ENCODE results near the gene SHQ1. TPM values are rescaled to one million over a fixed set of nuclear protein-coding genes. Genes with fewer than 3 reads are reported as not detected.

The SHQ1 gene
- 10 to 100 TPM; 22.2 to 22.8 TPM for total RNA-seq

DNA sequence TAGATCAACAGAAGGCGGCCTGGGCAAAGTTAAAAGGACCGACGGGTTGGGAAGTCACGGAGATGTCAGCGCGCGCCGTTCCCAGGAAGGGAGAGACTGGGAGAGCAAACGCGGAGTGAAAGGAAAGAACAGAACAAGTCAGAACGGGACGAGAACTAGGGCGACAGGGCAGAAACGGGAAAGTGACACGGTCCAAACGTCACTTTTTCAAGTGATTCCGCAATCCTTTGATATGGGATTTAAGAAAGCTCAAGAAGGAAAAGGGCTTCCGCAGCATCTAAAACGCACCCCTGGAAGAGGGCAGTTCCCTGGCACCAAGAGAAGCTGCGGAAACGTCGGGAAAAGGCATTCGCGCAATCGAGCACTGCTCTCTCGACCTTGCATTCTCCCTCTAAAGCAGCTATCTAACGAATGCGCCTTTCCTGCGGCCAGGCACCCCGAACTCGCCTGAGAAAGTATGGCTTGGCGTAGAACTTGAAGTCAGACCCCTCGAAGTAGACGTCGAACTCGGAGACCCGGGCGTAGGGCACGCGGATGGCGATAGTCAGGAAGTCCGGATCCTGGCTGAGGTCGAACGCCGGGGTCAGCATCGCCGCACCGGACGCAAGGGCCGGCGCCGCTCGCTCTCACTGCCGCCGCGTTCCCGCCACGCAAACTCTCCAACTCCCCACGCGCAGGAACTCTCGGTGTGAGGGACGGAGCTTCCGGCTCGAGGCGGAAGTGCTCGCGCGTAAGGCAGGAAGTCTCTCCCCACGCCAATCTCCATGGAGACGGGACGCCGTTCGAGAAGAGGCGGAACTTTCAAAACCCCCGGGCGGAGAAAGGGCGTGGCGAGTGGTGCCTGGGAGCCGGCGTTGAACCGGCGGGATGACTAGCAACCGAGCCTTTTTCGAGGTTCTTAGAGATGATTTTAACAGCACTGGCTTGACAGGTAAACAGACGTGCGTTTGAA, at the start of gene SHQ1:
SHQ1 (minus strand) TSS at position 695 of the 952 bp plus-strand sequence; CDS start at position 590, 105 bp downstream.
- peak within 1 kb of the TSS; percentile 92 for H3K4me3 Mint-ChIP-seq
- POLR2A ChIA-PET, result interaction anchor here (0.5 to 1.3 kb wide), 3 partner anchors 149 to 1124 kb away, joined by 3 to 6 read pairs (median 3); partner anchors contain the start of gene PPP4R2
- peaks cover 8% of the 10 kb centered on the region for H3K36me3 Mint-ChIP-seq
- ATAC-seq (ENCODE audit: low read depth) (peak; percentile 93), DNase-seq (peak; percentile 91)
- H3K27ac Mint-ChIP-seq, result peak within 1 kb of the TSS; percentile 74
- H3K9me3 Mint-ChIP-seq, result no peaks in the 10 kb centered on the region
- no peaks in the 10 kb centered on the region for H3K27me3 Mint-ChIP-seq
- H3K4me1 Mint-ChIP-seq, result peaks cover 30% of the 10 kb centered on the region

DNA sequence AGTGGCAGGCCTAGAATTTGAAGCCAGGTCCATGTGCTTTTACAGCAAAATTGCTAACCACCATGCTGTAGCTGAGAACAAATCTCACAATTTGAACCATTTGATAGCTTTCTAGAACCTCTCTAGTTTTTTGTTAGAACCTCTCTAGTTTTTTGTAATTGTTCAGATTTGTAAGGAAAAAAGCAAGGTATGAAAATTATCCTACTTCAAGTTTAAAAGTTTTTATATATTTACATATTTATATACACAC, 49.4 kb upstream of the SHQ1 start:
- Mint-ChIP-seq H3K4me3 (no peak overlapping the region), H3K27ac (no peak overlapping the region), H3K36me3 (no peaks in the 10 kb centered on the region), H3K27me3 (peaks cover 13% of the 10 kb centered on the region), H3K4me1 (no peaks in the 10 kb centered on the region), H3K9me3 (no peaks in the 10 kb centered on the region)
- no peak for DNase-seq
- POLR2A ChIA-PET, result no interaction called here
- ATAC-seq (ENCODE audit: low read depth), result no peak

DNA sequence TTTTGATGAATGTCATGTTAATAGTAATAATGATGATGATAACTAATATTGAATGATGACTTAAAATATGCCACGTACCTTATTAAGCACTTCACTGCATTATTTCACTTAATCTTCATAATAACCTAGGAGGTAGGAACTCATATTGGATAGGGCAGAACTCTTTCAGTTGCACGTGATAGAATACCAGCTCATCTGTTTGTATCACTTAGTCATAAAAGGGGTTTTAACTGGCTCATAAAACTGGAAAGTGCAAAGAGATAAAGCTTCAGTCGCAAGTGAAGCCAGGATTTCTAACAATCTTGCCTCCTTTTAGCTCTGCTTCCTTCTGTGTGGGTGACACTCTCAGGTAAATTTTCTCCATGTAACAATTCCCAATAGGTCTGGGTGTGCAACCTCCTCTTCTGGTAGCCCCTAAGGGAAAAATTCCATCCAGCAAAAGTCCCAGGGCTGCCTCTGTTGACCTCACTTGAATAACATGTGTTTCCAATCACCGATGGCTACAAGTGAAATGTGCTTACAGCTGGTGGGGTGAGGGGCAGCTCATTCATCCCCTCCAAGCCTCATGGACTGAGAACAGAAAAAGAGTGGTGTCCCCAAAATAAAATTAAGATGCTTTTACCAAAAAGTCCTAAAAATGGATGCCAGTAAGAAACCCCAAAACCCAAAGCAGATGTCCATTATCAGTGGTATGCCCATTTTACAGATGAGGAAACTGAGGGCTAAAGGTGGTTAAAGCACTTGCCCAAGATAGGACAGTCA, 48.9 kb upstream of the SHQ1 start:
- Mint-ChIP-seq H3K4me1 (no peaks in the 10 kb centered on the region), H3K36me3 (no peaks in the 10 kb centered on the region), H3K27ac (no peak overlapping the region), H3K27me3 (peaks cover 18% of the 10 kb centered on the region), H3K9me3 (no peaks in the 10 kb centered on the region), H3K4me3 (no peak overlapping the region)
- DNase-seq (no peak), ATAC-seq (ENCODE audit: low read depth) (no peak)
- POLR2A ChIA-PET, result no interaction called here

DNA sequence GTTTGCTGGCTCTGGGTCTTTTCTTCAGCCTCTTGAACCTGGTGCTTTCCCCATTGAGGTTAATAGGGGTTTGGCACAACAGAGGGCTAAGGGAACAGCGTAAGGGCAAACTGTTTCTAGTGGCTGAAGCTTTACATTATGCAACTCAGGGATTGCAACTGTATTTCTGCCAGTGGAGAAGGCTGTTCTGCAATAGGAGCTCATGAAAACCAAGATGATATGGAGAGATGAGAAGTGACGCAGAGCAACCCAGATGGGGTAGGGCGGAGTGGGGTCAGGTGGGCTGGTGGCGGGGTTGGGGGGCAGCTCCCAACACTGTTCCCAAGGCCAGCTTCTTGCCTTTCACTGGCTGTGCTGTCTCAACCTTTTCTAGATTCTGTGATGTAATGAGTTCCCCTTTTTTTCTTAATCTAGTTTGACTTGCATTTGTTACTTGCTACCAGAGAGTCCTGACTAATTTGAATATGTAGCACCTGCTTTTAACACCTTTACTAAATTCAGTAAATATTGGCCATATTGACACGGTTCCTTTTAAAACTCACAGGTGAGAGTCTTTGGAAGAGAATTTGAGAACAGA, 46.8 kb upstream of the SHQ1 start:
- Mint-ChIP-seq H3K9me3 (no peaks in the 10 kb centered on the region), H3K27ac (no peak overlapping the region)

DNA sequence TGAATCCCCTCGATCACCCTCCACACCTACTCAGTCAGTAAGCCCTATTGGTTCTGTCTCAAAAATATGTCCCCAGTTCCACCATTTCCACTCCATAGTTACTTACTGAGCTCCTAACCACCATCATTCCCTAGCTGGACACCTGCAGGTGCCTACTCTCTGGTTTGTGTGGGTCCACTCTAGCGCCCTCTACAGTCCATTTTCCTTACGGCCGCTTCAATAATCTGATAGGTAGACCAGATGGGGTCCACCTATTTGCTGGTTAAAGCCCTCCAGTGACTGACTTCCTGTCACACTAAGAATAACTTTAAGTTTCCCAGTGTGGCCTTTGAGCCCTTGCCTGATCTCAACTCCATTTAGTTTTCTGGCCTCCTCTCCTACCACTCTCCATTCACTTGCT, 44.6 kb upstream of the SHQ1 start:
- peaks cover 45% of the 10 kb centered on the region for H3K27me3 Mint-ChIP-seq
- H3K27ac Mint-ChIP-seq, result no peak overlapping the region
- ATAC-seq (ENCODE audit: low read depth), result no peak
- DNase-seq, result no peak
- POLR2A ChIA-PET, result no interaction called here
- no peak overlapping the region for H3K4me3 Mint-ChIP-seq
- H3K4me1 Mint-ChIP-seq, result peaks cover 6% of the 10 kb centered on the region
- H3K36me3 Mint-ChIP-seq, result no peaks in the 10 kb centered on the region
- H3K9me3 Mint-ChIP-seq, result no peaks in the 10 kb centered on the region

More for the DNA sequence above, 46.8 kb upstream of the SHQ1 start:
- H3K4me1 Mint-ChIP-seq, result no peaks in the 10 kb centered on the region
- POLR2A ChIA-PET, result no interaction called here
- H3K27me3 Mint-ChIP-seq, result peaks cover 35% of the 10 kb centered on the region
- DNase-seq (no peak), ATAC-seq (ENCODE audit: low read depth) (no peak)
- no peak overlapping the region for H3K4me3 Mint-ChIP-seq
- no peaks in the 10 kb centered on the region for H3K36me3 Mint-ChIP-seq

DNA sequence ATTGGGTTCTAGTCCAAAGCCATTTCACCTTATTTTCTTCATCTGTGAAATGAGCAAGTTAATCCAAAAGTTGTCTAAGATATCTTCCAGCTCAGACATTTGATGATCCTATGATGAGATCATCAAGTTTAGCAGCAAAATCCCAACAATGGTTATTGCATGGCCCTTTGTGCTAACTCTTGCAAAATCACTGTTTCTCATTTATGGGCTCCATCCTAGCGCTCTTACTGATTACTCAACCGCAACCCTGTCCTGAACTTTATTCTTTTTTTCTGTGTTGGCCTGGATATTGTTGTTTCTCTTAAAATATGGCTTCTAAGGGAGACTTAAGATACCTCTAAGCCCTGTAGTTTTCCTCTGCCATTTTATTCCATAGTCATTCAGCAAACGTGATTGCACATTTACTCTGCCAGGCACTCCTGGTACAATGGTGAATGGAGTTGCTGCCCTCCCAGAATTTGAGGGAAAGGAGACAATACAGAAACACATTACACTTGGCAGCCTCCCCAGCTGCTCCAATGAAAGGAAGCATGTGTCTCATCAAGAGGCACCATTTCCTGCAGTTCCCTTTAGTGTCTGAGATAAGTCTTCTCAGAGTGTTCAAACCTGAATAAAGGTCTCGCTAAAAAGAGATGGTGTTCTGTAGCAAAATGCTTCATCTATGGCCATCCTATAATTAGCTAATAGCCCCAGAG, 44.0 kb upstream of the SHQ1 start:
- Mint-ChIP-seq H3K27ac (no peak overlapping the region), H3K4me3 (no peak overlapping the region), H3K4me1 (peaks cover 11% of the 10 kb centered on the region), H3K36me3 (no peaks in the 10 kb centered on the region), H3K9me3 (no peaks in the 10 kb centered on the region), H3K27me3 (peaks cover 49% of the 10 kb centered on the region)
- no peak for ATAC-seq (ENCODE audit: low read depth)
- POLR2A ChIA-PET, result no interaction called here
- no peak for DNase-seq

DNA sequence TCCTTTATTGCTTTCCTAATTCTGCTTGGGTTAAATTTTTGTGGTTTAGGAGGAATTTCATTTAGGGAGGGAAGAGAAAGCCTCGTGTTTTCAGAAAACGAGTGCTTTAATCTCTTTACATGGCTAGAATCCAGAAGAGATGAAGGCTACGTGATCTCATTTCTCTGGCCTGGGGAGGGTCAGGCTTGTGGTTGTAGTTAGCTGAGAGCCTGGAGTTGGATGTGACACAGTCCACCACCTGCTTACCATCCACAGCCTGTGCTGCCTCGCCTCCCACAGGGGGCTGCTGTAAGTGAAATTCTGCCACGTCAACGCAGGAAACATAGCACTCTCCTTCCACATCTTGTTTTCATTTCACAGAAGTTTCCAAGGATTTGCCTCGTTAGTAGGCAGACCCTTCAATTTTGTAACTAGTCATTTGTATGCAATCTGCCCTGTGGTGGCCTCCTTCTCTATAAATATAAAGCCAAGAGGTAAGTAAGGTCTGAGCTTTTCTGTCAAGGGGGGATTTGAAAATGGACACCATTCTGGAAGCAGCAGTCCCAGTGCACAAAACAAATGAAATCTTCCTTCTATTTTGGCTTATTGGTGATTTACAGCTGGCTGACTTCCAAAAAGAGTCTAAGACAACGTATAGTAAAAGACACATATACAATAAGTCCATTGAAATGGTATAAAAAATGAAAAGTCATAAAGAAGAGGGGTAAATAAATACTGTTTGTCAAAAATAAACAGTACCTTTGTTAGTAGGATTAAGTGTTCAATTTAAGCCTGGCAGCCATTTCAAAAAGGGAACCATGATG, 43.0 kb upstream of the SHQ1 start:
- no peak for ATAC-seq (ENCODE audit: low read depth)
- Mint-ChIP-seq H3K36me3 (no peaks in the 10 kb centered on the region), H3K4me1 (peaks cover 15% of the 10 kb centered on the region), H3K27ac (no peak overlapping the region), H3K27me3 (peaks cover 55% of the 10 kb centered on the region), H3K4me3 (no peak overlapping the region), H3K9me3 (no peaks in the 10 kb centered on the region)
- POLR2A ChIA-PET, result no interaction called here
- no peak for DNase-seq

DNA sequence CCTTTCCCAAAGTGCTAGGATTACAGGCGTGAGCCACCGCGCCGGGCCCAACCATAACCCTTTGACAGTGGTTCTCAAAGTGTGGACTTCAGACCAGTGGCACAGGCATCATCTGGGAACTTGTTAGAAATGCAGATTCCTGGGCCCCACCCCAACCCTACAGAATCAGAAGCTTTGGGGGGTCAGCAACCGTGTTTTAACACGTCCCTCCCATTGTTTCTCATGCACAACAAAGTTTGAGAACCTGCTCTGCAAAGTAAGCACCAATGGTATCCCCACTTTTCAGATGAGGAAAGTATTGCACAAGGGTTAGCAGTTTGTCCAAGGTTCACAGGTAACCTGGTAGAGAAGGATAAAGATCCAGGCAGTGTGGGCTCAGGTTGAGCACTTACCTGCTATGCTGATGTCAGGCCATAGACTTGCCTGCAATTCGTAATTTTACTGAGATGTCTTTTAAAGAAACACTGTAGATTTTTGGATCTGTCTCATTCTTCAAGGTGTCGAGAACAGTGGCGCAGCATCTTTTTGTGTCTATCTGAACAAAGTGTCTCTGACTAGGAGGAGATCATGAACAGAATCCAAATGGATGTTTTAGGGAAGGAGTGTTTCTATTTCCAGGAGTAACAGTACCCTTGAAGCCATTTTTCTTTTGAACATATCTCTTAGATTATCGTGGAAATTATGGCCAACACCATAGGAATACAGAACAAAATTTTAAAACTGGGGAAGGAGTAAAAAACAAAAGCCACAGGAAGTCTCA, 42.1 kb upstream of the SHQ1 start:
- Mint-ChIP-seq H3K27ac (no peak overlapping the region), H3K27me3 (peaks cover 61% of the 10 kb centered on the region), H3K36me3 (no peaks in the 10 kb centered on the region), H3K9me3 (no peaks in the 10 kb centered on the region), H3K4me1 (peaks cover 15% of the 10 kb centered on the region), H3K4me3 (no peak overlapping the region)
- DNase-seq (no peak), ATAC-seq (ENCODE audit: low read depth) (no peak)
- POLR2A ChIA-PET, result no interaction called here

DNA sequence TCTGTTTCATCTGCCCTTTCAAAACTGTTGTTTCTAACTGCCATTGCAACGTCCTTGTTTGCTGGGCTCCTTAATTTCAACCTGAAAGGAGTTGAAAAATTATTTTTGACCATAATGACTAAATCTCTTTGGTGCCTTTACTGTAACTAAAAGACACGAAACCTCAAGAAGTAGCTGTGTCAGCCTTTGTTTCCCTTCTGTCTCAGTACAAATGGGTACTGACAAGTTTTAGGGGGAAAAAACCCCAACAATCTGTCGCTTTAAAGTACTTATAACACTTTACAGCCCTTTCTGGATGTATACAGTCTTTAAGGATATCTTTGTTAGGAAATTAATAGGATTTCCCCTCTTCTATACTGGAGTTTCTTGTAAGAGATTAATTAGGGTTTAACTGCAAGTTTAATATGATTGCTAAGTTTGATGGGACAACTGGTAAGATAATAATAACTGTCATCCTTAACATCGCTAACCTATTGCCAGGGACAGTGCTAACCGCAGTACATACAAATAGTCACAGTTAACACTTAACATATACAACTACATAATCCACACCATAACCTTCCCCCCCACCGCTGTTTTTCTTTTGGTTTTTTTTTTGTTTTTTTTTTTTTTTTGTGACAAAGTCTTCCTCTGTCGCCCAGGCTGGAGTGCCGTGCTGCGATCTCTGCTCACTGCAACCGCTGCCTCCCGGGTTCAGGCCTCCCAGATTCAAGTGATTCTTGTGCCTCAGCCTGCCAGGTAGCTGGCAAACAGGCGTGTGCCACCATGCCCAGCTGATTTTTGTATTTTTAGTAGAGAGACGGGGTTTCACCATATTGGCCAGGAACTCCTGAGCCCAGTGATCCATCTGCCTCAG, 41.3 kb upstream of the SHQ1 start:
- no peak for DNase-seq
- H3K4me3 Mint-ChIP-seq, result no peak overlapping the region
- POLR2A ChIA-PET, result no interaction called here
- H3K4me1 Mint-ChIP-seq, result peaks cover 15% of the 10 kb centered on the region
- peaks cover 61% of the 10 kb centered on the region for H3K27me3 Mint-ChIP-seq
- ATAC-seq (ENCODE audit: low read depth), result no peak
- H3K9me3 Mint-ChIP-seq, result no peaks in the 10 kb centered on the region
- no peak overlapping the region for H3K27ac Mint-ChIP-seq
- H3K36me3 Mint-ChIP-seq, result no peaks in the 10 kb centered on the region

DNA sequence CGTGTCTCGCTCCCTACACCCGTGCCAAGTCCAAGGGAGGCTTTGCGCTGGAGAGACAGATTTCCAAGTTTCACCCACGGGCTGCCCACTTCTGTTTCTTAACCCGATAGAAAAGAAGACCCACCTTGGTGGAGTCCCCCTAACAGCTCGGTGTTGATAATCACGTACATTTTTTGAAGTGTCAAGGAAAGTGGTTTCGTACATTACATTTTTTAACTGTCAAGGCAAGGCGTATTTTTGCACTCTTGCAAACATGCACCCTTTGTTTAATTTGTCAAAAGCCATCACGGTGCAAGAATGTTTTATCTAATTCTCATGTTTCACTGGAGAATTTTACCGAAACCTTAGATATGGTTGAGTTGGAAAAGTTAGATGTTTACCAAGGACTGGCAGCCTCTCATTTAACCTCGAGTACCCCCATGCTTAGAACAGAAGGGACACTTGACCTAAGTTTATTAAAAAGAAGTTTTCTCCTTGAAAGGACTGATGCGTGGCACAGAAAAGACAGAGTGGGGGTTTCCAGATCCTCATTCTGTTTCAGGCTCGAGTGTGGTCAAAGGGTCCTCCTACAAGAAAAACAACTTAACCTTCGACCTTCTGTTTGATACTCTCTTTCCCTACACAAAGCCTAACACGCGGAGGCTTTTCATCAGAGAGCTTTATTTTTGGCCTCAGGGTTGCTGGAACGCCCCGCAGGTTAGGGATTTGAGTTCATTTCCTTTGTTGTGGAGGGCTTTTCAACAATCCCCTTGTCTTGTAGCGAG, 40.5 kb upstream of the SHQ1 start:
- peaks cover 67% of the 10 kb centered on the region for H3K27me3 Mint-ChIP-seq
- H3K9me3 Mint-ChIP-seq, result no peaks in the 10 kb centered on the region
- H3K4me3 Mint-ChIP-seq, result peak overlapping the region; percentile 48
- H3K27ac Mint-ChIP-seq, result no peak overlapping the region
- H3K4me1 Mint-ChIP-seq, result peaks cover 15% of the 10 kb centered on the region
- H3K36me3 Mint-ChIP-seq, result no peaks in the 10 kb centered on the region
- no peak for ATAC-seq (ENCODE audit: low read depth)
- POLR2A ChIA-PET, result no interaction called here
- no peak for DNase-seq
